ENCODE results near the gene ZMYM4. TPM values are rescaled to one million over a fixed set of nuclear protein-coding genes. Genes with fewer than 3 reads are reported as not detected.

ZMYM4 gene
- total RNA-seq, 1 donor from 2014 or later: 49.0 TPM

DNA sequence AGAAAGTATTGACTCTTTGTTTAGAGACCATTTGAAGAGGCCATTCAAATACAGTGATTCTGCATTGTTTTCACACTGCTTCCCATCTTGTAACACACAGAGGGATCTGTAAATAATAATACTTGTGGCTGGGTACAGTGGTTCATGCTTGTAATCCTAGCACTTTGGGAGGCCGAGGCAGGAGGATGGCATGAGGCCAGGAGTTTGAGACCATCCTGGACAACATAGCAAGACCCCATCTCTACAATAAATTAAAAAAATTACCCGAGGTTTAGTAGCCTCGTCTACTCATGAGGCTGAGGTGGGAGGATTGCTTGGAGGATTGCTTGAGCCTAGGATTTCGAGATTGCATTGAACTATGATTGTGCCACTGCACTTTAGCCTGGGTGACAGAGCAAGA is 5.7 kb downstream of the ZMYM4 start:
- DNase-seq (ENCODE audit: low spot score): no peak

DNA sequence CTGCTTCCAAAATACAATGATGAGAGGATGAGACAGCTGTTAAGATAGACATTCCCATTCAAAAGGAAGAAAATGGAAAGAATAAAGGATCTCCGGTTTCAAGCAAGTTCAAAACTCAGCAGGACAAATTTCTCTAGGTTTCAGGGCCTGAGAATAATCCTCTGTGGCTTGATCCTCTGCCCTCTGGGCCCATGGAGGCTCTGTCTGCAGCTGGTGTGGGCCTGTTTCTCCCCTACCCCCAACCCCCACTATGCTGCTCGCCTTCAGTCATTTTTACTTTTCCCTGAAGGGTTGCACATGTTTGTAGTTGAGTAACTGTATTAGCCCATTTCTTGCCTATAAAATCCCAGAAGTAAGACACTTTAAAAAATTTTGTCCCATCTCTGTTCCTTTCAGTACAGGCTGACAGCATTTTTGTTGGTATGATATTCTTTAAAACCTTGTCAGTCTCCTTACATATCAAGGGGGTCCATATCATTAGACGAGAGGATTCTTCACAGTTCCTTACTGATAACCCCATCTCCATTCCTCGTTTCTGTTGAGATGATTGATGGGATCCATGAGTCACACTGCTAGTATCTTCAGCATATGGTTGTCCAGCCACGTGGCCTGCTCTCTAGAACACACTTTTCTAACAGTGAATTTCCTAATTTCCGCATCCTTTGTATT is 10.5 kb downstream of the ZMYM4 start:
- DNase-seq (ENCODE audit: low spot score): no peak

GRCh38 chr1:35279555-35279904 is 11.0 kb downstream of the ZMYM4 start:
- no peak for DNase-seq (ENCODE audit: low spot score)

GRCh38 chr1:35280006-35280405 is 11.5 kb downstream of the ZMYM4 start:
- no peak for DNase-seq (ENCODE audit: low spot score)

- DNase-seq (ENCODE audit: low spot score): no peak
These were observed 13.1 kb downstream of the ZMYM4 start for GRCh38 chr1:35281565-35281964.

DNA sequence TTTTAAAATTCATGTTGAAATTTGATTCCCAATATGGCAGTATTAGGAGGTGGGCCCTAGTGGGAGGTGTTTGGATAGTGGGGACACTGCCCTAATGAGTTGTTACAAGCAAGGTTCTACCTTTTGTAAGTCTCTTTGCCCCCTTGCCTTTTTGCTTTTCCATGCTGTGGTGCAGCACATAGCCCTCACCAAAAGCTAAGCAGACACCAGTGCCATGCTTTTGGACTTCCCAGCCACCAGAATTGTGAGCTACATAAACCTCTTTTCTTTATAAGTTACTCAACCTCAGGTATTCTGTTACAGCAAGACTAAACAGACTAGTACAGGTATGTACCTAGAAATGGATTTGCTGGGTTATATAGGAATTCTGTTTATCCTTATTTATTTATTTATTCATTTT is 13.7 kb downstream of the ZMYM4 start:
- no peak for DNase-seq (ENCODE audit: low spot score)

DNA sequence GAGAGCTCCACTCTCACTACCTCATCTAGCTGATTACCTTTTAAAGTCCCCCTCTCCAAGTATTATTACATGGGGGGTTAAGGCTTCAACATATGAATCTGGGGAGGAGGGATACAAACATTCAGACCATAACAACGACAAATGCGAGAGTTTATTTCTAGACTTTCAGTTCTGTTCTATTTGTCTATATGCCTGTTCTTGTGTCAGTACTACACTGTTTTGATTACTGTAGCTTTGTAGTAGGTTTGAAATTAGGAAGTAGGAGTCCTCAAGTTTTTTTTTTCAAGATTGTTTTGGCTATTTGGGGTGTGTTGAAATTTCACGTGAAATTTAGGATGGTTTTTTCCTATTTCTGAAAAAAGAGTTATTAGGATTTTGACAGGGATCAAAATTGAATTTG is 16.3 kb downstream of the ZMYM4 start:
- DNase-seq (ENCODE audit: low spot score): no peak

DNA sequence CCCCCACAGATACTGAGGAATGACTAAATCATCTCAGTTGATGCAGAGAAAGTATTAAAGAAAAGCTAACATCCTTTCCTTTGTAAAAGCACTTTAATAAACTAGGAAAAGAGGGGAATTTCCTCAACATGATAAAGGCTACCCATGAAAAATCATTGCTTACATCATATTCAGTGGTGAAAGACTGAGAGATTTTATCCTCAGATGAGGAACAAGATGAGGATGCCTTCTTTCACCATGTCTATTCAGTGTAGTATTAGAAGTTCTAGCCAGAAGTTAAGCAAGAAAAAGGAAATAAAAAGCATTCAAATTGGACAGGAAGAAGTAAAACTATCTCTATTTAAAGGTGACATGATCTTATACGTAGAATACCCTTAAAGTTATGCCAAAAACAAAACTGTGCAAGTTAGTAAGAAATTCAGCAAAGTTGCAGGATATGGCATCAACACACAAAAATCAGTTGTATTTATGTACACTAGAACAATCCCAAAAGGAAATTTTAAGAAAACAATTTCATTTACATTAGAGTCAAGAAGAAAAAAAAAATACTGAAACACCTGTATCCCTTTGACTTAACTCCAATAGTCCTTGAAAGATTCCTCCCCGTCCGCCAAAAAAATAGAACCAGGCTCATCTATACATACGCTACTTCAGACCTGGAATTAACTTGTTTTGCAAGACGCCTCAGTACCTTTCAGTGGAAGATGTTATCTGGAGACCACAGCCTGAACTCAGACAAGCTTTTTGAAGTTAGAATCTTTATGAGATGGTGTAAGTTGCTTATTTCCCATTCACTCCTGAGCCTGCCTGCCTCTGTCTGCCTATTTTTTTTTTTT is 17.5 kb downstream of the ZMYM4 start:
- DNase-seq (ENCODE audit: low spot score): no peak

DNA sequence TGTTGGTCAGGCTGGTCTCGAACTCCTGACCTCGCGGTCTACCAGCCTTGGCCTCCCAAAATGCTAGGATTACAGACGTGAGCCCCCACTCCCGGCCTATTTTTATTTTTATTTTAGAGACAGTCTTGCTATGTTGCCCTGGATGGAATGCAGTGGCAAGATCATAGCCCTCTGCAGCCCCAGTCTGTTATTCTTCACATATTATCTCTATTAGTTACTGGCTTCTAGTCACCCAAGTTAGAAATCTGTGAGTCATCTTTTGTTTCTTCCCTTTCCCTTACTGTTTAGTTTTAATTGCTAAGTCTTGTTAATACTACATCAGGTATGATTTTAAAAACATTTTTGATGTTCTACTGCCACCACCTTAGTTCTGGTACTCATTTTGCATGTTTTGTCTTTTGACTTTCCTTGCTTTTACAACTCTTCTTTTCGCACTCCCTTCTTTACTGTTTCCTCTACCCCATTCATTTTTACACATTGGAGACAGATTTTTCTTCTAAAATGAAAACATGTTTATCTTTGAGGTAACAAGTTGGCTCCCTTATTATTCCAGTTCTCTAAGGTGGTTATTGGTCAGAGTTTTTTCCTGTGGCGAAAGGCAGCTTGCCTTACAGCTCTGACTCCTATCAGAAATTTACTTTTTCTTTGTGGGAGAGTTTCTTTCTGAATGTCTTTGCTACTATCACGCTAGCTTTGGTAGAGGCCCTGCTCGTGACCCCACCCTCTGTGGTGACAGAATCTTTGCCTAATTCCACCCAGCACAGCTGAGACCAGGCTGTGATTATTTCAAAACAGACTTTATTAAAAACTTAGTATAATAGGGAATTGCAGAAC is 19.5 kb downstream of the ZMYM4 start:
- no peak for DNase-seq (ENCODE audit: low spot score)

GRCh38 chr1:35288761-35289160 is 20.3 kb downstream of the ZMYM4 start:
- DNase-seq (ENCODE audit: low spot score): no peak

DNA sequence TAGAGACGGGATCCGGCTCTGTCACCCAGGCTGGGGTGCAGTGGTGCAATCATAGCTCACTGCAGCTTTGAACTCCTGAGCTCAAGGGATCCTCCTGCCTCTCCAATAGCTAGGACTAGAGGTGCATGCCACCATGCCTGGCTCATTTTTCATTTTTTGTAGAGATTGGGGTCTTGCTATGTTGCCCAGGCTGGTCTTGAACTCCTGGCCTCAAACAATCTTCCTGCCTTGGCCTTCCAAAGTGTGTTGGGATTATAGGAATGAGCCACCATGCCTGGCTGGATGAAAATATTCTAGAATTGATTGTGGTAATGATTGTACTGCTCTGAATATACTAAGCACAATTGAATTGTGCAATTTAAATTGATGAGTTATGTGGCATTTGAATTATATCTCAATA is 21.9 kb downstream of the ZMYM4 start:
- DNase-seq (ENCODE audit: low spot score): no peak

GRCh38 chr1:35294809-35295208 is 26.3 kb downstream of the ZMYM4 start:
- DNase-seq (ENCODE audit: low spot score): no peak

DNA sequence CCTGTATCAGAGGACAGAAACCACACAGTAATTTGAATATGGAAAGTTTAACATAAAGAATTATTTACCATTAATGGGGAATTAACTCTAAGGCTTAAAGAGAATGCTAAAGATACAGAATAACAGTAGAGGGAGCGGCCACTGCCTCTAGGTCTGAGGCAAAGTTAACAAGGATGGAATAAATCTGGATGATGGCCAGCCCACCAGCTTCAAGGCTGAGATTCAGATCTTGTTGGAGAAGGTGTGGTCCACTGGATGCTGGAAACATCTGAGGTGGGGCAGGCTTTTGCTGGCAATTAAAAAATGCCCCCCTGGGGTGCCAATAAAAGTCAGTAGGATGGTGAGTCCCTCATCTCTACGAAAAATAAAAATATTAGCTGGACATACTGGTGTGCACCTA is 29.4 kb downstream of the ZMYM4 start:
- no peak for DNase-seq (ENCODE audit: low spot score)

- DNase-seq (ENCODE audit: low spot score): no peak
These were observed 30.0 kb downstream of the ZMYM4 start for GRCh38 chr1:35298464-35298863.

DNA sequence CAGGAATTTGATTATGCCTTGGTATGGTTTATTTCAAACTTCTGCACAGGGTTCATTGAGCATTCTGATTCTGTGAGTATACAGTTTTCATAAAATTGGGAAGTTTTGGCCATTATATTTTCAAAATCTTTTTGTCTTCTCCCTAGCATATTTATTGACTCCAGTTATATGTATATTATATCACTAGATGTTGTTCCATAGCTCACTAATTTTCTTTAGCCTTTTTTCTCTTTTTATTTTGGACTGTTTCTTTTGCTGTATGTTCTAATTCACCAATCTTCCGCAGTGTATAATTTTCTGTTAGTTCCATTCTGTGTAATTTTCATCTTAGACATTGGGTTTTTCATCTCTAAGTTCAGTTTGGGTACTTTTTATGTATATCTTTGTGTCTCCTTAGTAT is 31.9 kb downstream of the ZMYM4 start:
- DNase-seq (ENCODE audit: low spot score): no peak

- no peak for DNase-seq (ENCODE audit: low spot score)
These were observed 33.3 kb downstream of the ZMYM4 start for GRCh38 chr1:35301674-35302392.

GRCh38 chr1:35305383-35305782 is 36.9 kb downstream of the ZMYM4 start:
- DNase-seq (ENCODE audit: low spot score): no peak

GRCh38 chr1:35315649-35316048 is 47.1 kb downstream of the ZMYM4 start:
- DNase-seq (ENCODE audit: low spot score): no peak

DNA sequence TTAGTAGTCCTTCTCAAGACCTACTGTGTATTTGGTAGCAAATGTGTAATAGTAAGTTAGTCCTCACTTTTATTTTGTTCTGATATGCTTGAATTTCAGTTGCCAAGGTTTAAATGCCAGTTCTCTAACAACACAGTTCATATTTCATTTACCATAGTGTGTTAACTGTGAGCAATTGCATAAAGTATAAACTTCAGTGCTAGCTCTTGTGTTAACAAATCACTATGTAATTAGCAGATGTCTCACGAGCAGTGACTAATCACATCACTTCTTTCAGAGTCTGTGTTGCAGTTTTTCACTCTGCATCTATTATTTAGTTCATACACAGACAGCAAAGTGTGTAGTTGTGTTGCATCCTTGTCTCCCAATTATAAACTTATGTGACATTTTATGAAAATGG is 47.8 kb downstream of the ZMYM4 start:
- DNase-seq (ENCODE audit: low spot score): no peak

DNA sequence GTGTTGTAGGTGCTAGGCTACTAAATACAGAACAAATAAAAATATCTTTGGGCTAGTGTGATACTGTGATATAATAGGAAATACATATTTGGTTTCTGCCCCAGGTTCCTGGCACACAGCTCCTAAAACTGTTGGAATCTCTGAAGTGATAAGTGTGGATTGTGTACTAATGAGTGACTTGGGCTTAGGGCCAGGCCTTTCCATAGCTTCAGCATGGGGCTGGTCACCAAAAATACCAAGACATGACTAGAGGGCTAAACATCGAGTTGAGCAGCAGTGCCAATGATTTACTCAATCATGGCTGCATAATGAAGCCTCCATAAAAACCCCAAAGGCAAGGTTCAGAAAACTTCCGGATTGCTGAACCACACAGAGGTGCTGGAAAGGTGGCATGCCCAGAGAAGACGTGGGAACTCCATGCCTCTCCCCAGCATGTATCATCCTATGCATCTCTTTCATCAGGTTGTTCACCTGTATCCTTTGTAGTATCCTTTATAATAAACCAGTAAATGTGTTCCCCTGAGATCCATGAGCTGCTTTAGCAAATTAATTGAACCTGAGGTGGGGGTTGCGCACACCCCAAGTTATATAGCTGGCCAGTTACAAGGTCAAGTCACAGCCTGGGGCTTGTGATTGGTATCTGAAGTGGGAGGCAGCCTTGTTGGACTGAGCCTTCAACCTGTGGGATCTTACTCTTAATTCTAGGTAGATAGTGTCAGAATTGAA is 51.6 kb downstream of the ZMYM4 start:
- DNase-seq (ENCODE audit: low spot score): no peak

DNA sequence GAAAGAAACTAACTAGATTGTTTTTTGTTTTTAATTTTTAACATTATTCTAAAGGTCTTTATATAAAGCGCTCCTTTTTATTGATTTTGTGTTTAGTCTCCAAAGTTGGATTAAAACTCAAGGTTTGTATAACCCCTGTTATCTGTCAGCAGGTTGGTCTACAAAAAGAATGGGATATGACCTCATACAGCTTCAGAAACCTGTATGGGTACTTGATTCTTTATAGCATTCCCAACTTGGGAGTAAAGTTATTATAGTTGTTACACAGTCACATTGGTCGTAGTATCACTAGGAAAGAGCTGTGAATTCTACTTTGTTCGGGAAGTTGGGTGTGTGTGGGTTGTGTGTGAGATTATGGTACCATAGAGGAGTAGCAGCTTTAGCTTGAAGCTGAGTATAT is 52.4 kb downstream of the ZMYM4 start:
- no peak for DNase-seq (ENCODE audit: low spot score)

All from mesenteric fat pad (tissue), 1 donor.